Measurements from ENCODE around the gene GREB1.
"Not testable (repeated sequence)": the region's sequence is repeated elsewhere in the genome, so short reads cannot be mapped to it uniquely, and the experiment has no call there.

The GREB1 gene

GRCh38 chr2:11656252-11656651 lies 122.4 kb downstream of the GREB1 start:
- DNase-seq (ENCODE audit: insufficient read length, low spot score) (no peak), FAIRE-seq (no peak)
- no peak for TF ChIP-seq POLR2A (IDR thresholded peaks at IDR 0.05; ENCODE audit: low read depth, low read length)

DNA sequence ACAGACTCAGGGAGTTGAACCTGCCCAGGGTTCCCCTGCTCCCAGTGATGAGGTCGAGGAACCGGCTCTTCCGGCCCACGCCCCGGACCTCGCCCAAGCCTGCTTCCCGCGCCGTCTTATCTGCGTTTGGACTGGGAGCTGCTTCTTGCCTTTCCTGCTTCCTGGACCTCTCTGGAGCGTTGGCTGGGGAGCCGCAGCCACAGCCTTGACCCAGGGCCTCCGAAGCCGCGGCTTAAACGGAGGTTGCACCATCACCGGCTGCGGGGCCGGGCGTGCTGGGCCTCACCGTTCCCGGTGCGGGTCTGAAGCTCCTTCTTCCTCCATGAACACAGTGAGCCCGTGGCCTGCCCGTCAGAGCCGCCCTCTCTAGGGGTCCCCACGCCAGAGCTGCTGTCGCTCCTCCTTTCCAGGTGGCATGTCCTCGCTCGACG lies 122.8 kb downstream of the GREB1 start:
- no peak for TF ChIP-seq POLR2A (IDR thresholded peaks at IDR 0.05; ENCODE audit: low read depth, low read length)
- FAIRE-seq (no peak), DNase-seq (ENCODE audit: insufficient read length, low spot score) (no peak)

DNA sequence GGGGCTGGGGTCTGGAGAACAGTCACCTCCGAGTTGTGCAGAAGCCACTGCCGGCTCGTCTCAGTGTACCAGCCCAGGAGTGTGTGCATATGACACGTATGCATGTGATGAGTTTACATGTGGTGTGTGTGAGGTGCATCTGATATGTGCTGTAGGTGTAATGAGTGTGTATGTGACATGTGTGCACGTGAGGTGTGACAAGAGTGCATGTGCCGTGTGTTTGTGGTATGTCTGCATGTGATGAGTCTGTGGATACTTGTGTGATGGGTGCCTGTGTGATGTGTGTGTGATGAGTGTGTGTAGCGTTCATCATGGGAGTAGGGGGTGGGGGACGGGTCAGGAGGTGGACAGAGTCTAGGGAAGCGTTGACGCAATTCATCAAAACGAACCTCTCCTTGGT lies 123.3 kb downstream of the GREB1 start:
- FAIRE-seq (no peak), DNase-seq (ENCODE audit: insufficient read length, low spot score) (no peak)
- TF ChIP-seq POLR2A (IDR thresholded peaks at IDR 0.05; ENCODE audit: low read depth, low read length), result no peak

GRCh38 chr2:11657646-11658045 lies 123.8 kb downstream of the GREB1 start:
- DNase-seq (ENCODE audit: insufficient read length, low spot score) (no peak), FAIRE-seq (no peak)
- TF ChIP-seq POLR2A (IDR thresholded peaks at IDR 0.05; ENCODE audit: low read depth, low read length), result no peak

GRCh38 chr2:11658208-11659114 lies 124.6 kb downstream of the GREB1 start:
- DNase-seq (ENCODE audit: insufficient read length, low spot score) (no peak), FAIRE-seq (no peak)
- no peak for TF ChIP-seq POLR2A (IDR thresholded peaks at IDR 0.05; ENCODE audit: low read depth, low read length)

DNA sequence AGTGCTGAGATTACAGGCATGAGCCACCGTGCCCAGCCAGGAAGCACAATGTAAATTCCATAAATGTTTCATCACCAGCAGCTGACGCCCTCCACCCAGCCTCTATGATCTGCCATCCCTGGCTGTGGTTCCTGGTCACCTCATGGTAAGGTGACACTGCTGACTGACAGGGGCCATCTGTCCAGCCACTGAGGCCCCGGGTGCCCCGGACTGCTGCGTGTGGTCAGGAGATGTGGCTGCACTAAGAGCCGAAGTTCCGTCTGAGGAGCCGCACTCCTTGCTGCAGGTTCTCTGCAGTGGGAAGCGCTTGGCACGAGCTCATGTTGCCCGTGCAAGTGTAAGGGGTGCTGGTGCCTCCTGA lies 125.2 kb downstream of the GREB1 start:
- TF ChIP-seq POLR2A (IDR thresholded peaks at IDR 0.05; ENCODE audit: low read depth, low read length), result no peak
- DNase-seq (ENCODE audit: insufficient read length, low spot score), result no peak
- FAIRE-seq, result no peak

- no peak for TF ChIP-seq POLR2A (IDR thresholded peaks at IDR 0.05; ENCODE audit: low read depth, low read length)
- FAIRE-seq (no peak), DNase-seq (ENCODE audit: insufficient read length, low spot score) (no peak)
Measured at GRCh38 chr2:11659851-11660250, 126.0 kb downstream of the GREB1 start.

DNA sequence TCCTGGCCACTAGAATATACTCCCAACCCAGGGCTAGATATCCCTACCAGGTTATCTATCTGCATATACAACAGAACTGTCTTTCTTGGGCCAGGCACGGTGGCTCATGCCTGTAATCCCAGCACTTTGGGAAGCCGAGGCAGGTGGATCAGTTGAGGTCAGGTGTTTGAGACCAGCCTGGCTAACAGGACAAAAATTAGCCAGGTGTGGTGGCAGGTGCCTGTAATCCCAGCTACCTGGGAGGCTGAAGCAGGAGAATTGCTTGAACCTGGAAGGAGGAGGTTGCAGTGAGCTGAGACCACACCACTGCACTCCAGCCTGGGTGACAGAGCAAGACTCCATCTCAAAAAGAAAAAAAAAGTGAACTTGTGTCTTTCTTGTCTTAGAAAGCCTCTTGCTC lies 126.6 kb downstream of the GREB1 start:
- not testable (repeated sequence) for DNase-seq (ENCODE audit: insufficient read length, low spot score); FAIRE-seq

DNA sequence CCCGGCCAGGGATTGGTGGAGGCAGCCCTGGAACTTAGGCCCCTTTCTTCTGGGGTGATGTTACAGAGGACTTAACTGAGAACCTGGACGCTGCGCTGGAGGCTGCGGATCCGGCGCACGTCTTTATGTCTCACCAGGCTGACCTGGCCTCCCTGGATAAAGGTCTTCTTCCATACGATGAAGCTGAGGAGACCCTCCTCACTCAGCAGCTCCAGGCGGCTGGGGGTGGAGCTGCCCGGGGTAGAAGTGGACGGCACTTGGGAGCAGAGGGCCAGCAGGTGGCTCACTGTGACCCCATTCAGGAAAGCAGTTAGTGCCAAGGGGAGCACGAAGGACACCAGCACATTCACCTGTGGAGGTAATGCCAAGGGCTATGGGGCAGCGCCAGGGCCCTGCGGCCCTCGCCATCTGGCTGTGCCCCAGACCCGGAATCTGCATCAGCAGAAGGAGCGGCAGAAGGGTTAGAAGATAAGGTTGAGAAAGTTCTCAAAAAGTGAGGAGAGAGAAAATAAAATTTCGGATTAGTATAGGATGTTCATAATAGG lies 128.1 kb downstream of the GREB1 start:
- FAIRE-seq (no peak), DNase-seq (ENCODE audit: insufficient read length, low spot score) (no peak)
- no peak for TF ChIP-seq POLR2A (IDR thresholded peaks at IDR 0.05; ENCODE audit: low read depth, low read length)

DNA sequence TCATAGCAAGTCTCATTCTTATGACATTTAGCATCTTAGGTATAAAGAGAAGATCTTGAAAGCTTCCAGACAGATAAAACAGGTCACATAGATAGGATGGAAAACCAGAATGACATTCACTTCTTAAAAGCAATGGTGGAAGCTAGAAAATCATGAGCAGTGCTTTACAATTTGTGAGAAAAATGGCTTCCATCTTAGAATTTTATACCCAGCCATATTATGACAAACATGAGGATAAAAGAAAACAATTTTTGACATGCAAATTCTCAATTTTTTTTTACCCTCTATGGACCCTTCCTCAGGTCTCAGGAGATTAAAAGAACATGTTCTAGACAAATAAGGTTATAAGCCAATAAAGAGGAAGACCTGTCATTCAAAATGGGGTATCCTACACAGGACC lies 129.0 kb downstream of the GREB1 start:
- no peak for DNase-seq (ENCODE audit: insufficient read length, low spot score)
- no peak for FAIRE-seq
- TF ChIP-seq POLR2A (IDR thresholded peaks at IDR 0.05; ENCODE audit: low read depth, low read length), result no peak

DNA sequence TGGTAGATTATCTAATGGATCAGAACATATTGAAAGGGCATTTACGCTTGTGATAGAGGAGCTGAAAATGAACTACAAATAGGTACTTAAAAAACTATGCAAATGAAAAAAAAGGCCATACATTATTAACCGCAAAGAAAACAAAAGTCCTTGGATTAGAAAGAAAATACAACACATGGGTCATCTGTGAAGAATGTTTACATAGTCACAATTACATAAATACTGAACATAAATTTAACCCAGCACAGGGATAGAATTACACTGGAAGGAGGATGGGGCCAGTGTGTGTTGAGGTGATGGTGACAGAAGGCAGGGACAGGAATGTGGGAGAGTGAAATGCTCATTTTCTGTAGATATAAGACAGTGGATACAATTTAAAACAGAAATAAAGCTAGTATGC lies 129.6 kb downstream of the GREB1 start:
- TF ChIP-seq POLR2A (IDR thresholded peaks at IDR 0.05; ENCODE audit: low read depth, low read length), result no peak
- DNase-seq (ENCODE audit: insufficient read length, low spot score) (no peak), FAIRE-seq (no peak)

DNA sequence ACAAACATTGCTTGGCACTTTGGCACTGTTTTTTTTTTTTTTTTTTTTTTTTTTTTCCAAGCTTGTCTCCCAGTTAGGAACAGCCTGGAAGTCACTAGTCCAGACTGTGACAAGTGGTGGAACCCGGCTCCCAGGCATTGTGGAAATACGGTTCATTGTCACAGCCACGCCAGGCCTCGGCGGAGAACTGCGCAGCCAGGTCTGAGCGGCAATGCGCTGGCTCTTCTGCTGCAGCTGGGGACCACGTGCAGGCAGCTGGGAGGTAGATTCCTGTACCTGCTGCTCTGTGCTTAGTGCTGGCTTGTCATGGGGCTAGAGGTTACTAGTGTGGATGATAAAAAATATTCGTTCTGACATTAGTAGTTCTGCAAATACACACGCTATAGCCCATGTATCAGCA lies 131.2 kb downstream of the GREB1 start:
- DNase-seq (ENCODE audit: insufficient read length, low spot score), result no peak
- no peak for FAIRE-seq
- no peak for TF ChIP-seq POLR2A (IDR thresholded peaks at IDR 0.05; ENCODE audit: low read depth, low read length)

- TF ChIP-seq POLR2A (IDR thresholded peaks at IDR 0.05; ENCODE audit: low read depth, low read length), result no peak
- FAIRE-seq (no peak), DNase-seq (ENCODE audit: insufficient read length, low spot score) (no peak)
Measured at GRCh38 chr2:11665510-11666362, 131.9 kb downstream of the GREB1 start.

DNA sequence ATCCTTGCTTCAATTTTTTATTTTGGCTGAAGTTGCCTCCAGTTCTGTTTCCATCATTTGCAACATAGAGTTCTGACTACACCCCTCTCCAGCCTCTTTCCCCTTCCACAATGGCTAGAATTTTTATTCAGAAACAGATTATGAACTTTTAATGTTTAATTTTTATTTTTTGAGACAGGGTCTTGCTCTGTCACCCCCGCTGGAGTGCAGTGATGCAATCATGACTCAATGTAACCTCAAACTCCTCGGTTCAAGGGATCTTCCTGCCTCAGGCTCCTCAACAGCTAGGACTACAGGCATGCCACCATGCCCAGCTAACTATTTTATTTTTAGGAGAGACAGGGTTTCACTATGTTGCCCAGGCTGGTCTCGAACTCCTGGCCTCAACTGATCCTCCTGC lies 133.3 kb downstream of the GREB1 start:
- DNase-seq (ENCODE audit: insufficient read length, low spot score) (no peak), FAIRE-seq (no peak)
- TF ChIP-seq POLR2A (IDR thresholded peaks at IDR 0.05; ENCODE audit: low read depth, low read length), result no peak
